Activated CD4-positive, CD25-positive, alpha-beta regulatory T cell treated with anti-CD3 and anti-CD28 coated beads, Interleukin-2, amount 50 U/mL, for 72 hours (primary cell): Measurements from ENCODE around the gene PDE4B.
"Not testable (repeated sequence)": the region's sequence is repeated elsewhere in the genome, so short reads cannot be mapped to it uniquely, and the experiment has no call there.

Source experiments
- DNase-seq: peaks from one replicate; pipeline ENCODE4 v3.0.0; 2021

Gene PDE4B

DNA sequence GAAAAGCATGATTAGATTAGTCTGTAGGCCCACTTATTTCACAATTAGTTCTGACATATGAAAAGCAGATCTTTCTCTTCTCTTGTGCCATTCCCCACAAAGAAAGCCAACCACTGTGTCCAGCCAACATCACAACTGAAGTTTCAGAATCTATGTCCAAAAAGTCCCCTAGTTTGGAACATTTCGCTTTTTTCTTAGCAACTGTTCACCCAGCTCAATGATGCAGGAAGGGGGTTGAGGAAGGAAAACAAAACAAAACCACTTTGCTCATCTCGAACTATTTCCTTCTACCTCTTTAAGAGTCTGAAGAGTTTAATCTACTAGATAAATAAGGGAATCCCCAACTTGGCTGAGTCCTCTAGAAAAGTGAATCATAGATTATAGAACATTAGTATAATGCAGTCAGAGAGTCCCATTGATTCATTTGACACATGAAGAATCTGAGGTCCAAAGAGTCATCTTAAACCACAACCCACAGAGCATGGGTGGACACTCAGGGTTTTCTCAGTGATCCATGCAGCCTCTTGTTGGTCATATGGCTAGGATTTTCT is 581.9 kb downstream of the PDE4B start:
- no peak for DNase-seq

DNA sequence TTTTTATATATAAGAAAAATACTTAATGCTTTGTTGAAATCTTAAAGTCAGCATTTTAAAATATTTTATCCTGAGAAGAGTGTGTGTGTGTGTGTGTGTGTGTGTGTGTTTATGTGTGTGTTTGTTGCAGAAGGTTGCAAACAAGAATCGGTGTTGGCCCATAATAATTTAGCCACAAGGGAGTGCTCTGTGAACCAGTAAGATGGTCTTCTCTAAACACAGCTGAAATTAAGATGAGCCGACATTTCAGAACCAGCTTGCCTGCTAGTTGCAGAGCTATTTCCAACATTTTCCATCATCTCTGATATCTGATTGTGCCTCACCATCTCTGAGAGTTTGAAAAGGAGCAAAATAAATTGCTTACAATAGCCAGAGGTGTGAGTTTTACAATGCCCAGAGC is 582.4 kb downstream of the PDE4B start:
- no peak for DNase-seq

DNA sequence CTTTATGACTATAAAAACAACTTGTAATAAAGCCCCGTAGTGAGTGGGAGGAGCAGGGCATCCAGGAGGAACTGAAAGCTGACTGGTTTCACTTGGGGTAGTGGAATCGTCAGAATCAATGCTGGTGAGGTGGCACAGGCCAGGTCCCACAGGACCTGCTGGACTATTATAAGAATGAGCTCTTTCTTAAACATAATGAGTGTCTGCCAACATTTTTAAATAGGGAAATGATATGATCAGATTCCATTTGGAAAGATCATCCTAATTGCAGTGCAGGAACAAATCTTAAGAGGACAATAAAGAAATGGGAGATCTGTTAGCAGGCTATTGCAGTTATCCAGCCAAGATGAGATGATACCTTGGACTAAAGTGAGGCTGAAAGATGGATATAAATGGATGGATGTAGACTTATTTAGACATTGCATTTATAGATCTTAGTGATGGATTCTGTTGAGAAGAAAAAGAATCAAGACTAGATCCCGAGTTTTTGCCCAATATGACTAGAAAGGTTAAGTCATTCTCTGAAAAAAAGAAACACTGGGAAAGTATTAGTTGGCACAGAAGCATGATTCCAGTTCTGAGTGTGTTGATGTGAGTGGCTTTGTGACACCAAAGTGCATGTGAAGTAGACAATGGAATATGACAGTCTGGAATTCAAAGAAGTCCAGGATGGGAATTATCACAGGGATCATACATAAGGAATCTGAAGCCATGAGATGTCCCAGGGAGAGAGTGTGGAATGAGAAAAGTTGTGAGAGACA is 587.9 kb downstream of the PDE4B start:
- DNase-seq = no peak

DNA sequence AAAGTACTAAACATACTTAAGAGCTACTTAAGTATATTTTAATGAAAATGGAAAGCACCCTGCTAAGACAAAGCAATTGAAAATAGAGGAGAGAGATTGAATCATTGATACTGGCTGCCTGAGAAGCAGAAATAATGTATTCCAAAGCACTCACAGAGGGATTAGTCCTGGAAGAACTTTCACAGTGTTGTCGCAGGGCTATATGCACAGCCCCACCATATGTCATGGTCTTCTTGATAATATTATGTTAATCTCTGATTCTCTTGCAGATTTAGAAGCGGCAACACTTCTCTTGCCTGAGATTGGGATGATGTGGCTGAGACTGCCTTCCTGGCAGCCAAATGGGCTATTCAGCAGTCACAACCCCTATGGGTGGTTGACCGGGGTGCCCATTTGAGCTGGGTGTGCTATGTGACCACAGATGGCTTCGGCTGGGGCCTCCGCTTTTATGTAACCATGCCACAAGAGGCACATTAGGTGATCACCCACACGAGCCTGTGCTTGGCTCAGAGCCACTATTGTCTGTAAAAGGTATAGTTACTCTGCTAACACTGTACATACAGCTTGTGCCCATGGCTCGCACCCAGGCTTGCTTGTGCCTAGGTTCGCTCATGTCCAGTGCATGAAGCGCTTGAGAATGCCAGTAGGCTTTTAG is 589.1 kb downstream of the PDE4B start:
- no peak for DNase-seq

DNA sequence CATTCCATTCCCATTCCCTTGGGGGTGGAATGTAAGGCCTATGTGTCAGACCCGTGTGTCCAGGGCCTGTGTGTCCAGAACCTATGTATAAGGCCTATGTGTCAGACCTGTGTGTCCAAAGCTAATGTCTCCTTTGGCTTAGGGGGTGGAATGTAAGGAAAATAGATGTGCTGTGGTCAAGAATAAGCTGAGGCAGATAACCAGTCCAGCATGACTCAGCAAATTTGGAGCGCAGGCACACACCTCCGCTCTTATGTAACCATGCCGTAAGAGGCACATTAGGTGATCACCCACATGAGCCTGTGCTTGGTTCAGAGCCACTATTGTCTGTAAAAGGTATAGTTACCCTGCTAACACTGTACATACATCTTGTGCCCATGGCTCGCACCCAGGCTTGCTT is 590.5 kb downstream of the PDE4B start:
- DNase-seq = no peak

DNA sequence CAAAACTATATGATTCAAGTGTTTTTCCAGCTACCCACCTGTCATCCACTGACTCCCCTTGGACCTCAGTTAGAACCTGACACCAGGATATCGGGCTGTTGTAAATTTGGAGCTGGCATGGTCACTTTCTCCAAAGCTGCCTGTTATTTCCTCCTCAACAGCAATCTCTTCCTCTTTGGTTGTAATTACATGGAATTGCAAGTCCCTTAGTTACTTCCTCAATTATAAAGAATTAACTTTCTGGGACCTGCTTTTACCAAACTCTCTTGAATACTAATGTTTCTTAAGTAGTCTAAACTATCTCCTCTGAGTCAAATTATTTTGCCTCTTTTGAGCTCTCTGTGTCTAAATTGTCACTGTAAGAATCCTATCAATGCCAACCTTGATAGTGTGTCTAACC is 590.9 kb downstream of the PDE4B start:
- DNase-seq = no peak

DNA sequence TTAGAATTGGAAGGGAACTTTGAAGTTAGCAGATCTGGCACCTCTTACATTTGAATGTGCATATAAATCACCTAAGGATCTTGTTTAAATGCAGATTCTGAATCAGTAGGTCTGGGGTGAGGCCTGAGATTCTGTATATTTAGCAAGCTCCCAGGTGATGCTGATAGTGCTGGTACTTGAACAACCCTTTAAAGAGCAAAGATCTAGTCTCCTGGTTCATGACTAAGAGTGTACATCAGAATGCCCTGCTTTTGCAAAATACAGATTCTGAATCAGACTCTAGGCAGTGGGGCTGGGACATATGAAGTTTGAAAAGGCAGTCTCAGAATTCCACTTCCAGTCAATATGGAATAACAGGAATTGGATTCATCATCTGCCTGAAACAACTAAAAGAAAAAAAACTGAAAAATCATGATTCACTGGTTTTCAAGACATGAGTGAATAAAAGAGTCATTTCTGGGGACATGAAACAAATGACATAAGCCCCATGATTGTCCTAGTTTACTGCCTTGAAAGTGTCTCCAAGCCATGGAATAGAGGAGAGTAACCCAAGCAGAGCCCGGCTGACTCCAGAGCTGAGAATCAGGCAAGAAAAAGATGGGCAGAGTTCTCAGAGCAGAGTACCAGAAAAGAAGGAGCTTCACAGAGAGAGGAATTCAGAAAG is 591.7 kb downstream of the PDE4B start:
- no peak for DNase-seq

DNA sequence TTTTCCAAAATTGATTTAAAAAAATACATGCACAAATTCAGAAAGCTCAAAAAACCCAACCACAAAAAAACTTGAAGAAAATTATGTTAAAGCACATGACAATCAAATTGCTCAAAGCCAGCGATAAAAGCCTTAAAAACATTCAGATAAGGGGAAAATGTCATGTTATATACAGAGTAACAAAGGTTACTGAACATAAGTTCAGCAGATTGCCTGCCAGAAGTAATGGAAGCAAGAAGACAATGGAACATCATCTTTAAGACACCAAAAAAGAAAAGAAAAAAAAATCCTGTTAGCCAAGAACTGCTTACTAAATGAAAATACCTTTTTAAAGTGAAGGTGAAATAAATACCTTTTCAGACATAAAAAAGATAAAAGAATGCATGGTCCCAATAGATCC is 594.0 kb downstream of the PDE4B start:
- DNase-seq = no peak

DNA sequence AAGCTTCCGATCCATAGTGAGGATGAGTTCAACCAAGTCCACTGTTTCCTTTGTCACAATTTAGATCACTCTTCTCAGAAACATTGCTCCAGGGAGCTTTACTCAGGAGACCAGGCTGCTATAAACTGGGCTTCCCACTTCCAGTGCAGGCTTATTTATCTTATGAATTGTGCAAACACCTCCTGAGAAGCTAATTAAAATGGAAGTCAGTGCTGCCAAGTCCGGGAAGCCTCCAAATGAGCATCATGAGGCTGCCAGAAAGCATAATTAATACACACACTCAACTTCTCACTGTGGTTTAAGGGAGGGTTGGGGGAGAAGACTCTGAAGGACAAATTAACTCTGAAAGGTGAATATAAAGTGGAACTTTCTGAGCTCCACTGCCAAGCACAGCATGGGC is 596.2 kb downstream of the PDE4B start:
- DNase-seq = no peak

DNA sequence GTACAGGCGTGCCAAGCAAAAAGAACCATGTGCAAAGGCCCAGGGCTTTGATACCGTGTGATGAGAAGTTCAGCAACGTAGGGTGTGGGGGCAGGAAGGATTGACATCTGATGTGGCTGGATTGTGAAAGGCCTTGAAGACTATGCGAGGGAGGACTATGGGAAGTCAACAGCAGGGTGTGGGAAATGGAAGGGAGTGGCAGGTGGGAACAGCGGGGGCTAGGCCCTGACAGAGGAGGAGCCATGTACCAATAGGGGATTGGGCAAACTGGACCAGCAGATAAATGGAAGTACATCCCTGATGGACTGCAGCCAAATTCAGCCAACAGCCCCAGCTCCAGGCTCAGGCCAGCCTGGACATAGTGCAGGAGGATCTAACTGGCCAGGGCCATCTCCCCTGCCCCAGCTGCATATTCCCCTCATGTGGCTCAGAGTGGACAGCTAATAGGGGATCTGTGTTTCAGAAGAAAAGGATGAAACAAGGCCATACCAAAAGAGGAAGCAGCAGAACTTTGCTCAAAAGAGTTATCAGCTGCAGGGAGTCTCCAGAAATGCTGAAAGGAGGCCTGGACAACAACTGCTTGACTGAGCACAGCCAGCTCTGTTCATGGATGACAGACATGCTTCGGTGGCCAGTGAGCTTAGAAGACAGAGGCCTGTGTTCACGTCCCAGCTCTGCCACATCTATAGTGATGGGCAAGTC is 601.0 kb downstream of the PDE4B start:
- DNase-seq = no peak

DNA sequence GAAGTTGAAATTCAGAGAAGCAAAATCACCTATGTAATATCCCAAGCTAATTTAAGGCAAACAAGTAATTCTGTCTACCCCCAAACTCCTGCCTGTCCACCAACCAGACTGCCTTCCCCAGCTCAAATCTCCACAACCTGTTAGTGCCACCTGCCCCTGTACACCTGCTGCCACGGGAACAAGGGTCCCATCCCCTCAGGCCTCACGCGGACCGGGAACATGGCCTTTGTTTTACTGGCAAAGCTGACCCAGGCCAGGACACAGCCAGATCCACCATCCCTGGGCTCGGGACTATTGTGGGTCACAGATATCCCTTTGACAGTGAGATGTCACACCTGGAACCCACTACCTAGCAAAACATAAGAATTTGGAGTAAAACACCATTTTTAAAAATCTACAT is 601.9 kb downstream of the PDE4B start:
- no peak for DNase-seq

DNA sequence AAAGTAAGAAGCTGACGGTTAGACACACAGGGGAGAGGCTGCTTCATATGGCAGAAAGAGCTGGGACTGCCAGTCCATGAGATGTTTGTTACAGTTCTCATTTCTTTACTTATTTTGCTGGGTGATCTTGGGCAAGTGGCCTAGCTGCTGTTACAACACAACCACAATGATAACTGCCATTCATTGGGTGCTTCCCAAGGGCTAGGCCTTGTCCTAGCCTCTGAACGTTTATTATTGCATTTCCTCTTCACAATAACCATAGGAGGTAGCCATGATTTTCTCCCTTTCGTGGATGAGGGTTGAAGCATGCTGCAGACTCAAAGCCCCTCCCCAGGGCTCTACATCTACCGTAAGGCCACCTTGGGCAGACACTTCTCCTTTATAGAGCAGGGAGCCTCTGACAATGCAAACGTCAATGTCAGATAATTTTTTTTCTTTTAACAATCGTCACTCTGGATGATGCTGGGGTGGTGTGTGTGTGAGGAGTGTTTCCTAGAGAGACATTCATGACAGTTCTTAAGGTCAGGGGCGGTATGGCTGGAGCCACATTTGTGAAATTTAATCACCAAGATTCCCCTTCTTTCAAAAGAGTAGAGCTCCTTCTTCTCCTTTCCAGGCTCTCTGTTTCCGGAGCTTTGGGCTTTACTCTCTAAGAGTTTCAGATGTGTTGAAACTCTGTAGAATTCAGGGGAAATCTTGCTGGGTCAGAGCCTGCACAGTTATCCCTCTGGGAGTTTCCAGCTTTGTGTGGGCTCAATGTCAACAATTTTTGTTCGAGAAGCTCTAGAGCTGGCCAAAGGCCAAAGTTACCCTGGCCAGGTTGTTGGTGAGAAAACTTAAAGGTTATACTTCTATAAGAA is 602.7 kb downstream of the PDE4B start:
- DNase-seq = no peak

DNA sequence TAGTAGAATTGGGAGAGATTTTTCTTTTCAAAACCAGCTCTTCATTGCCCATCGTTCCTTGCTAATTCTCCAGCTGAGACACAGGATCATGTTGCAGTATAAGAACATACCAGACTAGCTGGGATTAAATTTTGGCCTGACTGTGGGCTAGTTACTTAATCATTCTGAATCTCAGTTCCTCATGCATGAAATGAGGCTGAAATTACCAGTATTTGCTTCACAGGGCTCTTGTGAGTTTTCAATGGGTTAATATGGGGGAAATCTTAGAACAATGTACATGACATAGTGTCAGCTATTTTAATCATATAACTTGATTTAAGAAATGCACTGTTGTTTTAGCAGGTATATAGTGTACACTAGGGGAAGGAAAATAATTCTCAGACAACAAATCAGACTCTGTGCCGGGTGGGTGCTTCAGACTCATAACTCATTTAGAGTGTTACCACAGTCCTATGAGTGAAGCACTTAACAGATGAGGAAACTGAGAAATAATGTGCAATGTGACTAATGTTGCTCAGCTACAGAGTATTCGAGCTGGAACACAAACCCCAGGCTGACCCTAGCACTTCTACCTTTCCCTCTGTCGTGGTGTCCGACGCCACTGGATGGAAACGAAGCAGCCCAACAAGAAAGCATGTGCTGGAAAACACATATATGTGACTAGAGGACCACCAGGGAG is 603.7 kb downstream of the PDE4B start:
- no peak for DNase-seq

DNA sequence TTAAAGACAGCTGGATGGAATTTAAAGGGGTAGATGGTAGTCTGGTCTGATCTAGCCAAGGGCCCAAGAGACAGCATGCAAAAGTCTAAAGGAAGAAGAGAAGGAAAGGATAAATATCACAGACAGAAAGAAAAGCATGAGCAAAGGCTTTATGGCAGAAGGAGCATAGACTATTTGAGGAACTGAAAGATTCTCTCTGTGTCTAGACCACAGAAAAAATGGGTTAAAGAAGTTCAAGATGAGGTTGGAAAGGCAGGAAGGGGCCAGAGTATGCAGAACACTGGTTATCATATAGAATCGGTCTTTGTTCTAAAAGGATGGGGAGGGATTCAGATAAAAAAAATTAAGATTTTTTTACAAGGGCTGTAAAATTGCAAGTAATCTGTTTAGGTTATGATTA is 604.5 kb downstream of the PDE4B start:
- DNase-seq = no peak

DNA sequence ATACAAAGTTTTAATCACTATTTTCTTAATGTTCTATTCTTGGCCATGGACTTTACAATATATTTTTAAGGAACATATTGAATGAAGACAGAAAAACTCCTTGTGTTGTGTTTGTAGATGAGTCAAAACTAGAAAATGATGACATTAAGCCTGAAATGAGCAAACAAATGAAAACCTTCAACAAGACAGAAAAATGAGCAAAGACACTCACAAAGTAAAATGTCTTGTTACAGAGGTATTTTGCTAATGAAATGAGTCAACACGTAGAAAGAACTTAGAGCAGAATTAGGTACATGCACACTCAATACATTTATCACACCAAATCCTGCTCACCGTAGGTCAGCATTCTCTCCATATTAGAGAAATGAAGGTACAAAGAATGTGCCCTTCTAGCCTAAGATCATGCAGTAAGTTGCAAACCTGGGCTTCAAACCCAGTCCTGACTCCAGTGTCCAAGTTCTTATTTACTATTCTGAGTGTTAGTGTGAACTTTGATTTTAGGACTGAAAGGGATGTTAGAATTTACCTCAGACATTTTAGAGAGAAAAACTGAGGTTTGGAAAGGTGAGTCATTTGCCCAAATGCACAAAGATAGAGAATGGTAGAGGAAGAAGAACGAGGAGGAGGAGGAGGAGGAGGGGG is 607.3 kb downstream of the PDE4B start:
- DNase-seq = no peak

DNA sequence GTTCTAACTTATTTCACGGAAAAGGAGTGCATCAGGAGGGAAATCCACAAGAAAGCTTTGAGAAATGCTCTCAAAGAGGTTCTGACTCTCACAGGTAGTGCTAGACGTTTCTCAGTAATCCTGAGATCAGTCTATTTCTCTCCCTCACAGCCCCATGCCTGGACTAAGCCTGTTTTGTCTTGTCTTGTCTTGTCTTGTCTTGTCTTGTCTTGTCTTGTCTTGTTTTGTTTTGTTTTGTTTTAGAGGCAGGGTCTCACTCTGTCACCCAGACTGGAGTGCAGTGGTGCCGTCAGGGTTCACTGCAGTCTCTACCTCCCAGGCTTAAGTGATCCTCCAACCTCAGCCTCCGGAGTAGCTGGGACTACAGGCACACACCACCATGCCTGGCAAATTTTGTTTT is 608.0 kb downstream of the PDE4B start:
- DNase-seq = no peak

DNA sequence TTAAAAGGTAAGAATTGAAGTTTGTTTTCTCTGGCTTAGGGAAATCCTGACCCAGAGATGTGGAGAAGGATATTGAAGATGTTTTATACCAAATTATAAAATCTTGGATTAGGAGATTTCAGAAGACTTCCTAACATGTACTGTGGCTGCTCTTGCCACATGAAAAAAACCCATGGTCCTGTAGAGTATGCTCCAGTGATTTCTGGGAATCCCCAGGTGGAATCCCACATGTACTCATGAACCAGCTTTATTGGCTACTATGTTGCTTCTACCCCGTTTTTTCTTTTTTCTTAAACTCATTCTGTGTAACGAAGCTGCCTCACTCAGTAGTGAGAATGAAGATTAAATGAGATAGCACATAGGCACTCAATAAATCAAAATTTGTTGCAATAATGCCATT is 608.5 kb downstream of the PDE4B start:
- no peak for DNase-seq

DNA sequence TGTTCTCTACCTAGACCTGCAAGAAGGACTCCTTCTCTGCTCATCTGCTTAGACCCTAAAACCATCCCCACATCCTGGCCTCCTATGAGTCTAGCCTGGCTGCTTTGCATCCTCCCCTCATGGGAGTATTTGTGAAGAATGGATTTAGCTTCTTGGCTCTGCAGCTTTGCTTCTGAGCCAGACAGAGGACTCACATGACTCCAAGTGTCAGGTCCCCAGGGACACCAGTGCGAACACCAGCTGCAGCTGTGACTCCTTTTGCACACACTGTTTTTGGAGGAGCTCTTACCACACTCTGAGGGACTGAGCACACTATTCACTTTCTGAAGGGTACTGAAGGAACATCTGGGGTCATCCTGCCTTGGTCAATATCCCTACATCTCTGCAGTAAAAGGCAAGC is 609.5 kb downstream of the PDE4B start:
- DNase-seq = no peak

DNA sequence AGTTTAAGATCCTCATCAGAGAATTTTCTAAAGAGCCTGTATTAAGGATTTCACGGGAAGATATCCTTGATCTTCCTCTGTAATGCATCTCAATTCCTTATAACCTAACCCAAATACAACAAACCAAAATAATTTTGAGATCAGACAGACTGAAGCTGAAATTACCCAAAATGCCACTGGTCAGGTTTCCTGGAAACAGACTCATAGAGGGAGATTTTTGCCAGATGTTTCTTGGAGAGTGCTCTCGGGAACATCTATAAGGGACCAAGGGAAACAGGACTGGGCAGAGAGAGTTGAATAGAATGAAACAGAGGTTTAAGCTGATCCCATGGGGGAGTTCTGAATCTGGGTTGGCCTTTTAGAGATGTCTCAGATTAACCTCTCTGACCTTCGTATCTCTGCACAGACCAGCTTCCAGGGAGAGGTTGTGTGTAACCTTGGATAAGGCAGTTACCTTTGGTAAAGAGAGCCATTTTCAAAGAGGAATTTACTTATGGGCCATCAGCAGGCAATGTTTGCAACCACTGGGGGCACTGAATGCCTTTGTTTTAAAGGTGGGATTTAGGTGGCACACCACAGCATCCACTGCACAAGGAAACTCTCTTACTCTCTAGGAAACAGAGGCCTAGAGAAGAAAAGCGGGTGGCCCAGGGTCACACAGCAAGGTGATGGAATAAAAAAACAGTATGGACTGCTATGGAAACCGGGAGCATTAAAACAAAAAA is 610.5 kb downstream of the PDE4B start:
- DNase-seq = no peak

DNA sequence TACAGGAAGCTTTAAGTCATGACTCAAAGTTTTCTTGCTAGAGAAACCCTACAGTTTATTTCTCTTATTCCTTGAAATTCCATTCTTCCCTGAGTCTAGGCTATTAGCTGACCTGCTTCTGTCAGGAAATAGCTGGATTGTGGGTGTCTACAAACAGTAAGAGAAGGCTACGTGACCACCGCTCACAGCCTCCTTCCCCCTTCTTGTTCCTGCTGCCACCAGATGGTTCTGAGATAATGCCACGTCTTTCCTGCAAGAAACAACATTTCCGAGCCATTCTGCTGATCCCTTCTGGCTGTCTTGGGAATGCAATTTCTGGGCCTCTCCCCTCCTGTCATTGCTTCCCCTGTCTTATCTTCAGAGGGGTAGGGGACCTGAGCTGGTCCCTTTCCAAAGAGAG is 612.4 kb downstream of the PDE4B start:
- no peak for DNase-seq

DNA sequence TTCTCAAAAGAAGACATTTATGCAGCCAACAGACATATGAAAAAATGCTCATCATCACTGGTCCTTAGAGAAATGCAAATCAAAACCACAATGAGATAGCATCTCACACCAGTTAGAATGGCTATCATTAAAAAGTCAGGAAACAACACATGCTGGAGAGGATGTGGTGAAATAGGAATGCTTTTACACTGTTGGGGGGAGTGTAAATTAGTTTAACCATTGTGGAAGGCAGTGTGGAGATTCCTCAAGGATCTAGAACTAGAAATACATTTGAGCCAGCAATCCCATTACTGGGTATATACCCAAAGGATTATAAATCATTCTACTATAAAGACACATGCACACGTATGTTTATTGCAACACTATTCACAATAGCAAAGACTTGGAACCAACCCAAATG is 618.8 kb downstream of the PDE4B start:
- DNase-seq = not testable (repeated sequence)
